Lower leg skin (tissue), 4 donors: Measurements from ENCODE around the gene ZMYND8. TPM values are rescaled to one million over a fixed set of nuclear protein-coding genes. Genes with fewer than 3 reads are reported as not detected.
"Not testable (repeated sequence)": the region's sequence is repeated elsewhere in the genome, so short reads cannot be mapped to it uniquely, and the experiment has no call there.

Experiments
- DNase-seq, 2 donors: peaks; one replicate each; pipeline ENCODE4 v3.0.0-alpha.2; 2019; ENCODE audit warnings: low spot score in 2 of 2
- H3K4me3 ChIP-seq: fragments of 200-600 bp; sonication (generic); 2 replicates; pipeline ENCODE4 v1.5.1; 2017; ENCODE audit warnings: mild to moderate bottlenecking, low read depth; ENCODE audit not compliant: poor library complexity, severe bottlenecking
- CTCF ChIP-seq, 3 donors: fragments of 450-650 bp; IDR thresholded peaks; one replicate each; pipeline ENCODE4 v1.5.1; 2016; ENCODE audit warnings: antibody characterized with exemption in 3 of 3, mild to moderate bottlenecking in 3 of 3, moderate library complexity in 2 of 3
- POLR2A ChIP-seq, 2 donors: fragments of 450-650 bp; IDR thresholded peaks; one replicate each; pipeline ENCODE4 v1.6.1; 2016 to 2017; ENCODE audit warnings: antibody characterized with exemption in 2 of 2, mild to moderate bottlenecking in 1 of 2, moderate library complexity in 1 of 2
- WGBS, 2 donors: methylation state at CpG; one replicate each; pipeline ENCODE4 v1.1.5; 2018; 5-methylcytosine and 5-hydroxymethylcytosine counted together
- intact Hi-C: fragments of 100-400 bp; cut with DNase I; formaldehyde crosslinking; loops from one replicate; pipeline ENCODE4 v1.15.0; 2023; ENCODE audit warnings: low total_unique reads
- total RNA-seq, 4 donors: library from RNA; depleted of rRNA; stranded (reverse); fragments of >200 nt; gene quantifications; one replicate each; pipeline ENCODE4 v1.1.0, GENCODE V29; 2016

ZMYND8 gene
- total RNA-seq, 4 donors from 2014 or later = 42.2 to 79.0 (median 65.4) TPM

GRCh38 chr20:47263465-47264084 is 92.9 kb downstream of the ZMYND8 start:
- H3K4me3 ChIP-seq = no peak overlapping the region
- TF ChIP-seq POLR2A (IDR thresholded peaks at IDR 0.05) = no peak
- TF ChIP-seq CTCF (IDR thresholded peaks at IDR 0.05) = no peak
- intact Hi-C loops = no loop called here
- WGBS, 2 donors = 60 to 86% methylated on average over 5 of the region's 5 CpGs
- no peak for DNase-seq

- DNase-seq = no peak
- no peak overlapping the region for H3K4me3 ChIP-seq
- WGBS, 2 donors = 87 to 88% methylated on average over 3 of the region's 3 CpGs
- no peak for TF ChIP-seq POLR2A (IDR thresholded peaks at IDR 0.05)
- no peak for TF ChIP-seq CTCF (IDR thresholded peaks at IDR 0.05)
- intact Hi-C loops = no loop called here
Measured at GRCh38 chr20:47263080-47263464, 93.4 kb downstream of the ZMYND8 start.

- TF ChIP-seq CTCF (IDR thresholded peaks at IDR 0.05) = no peak
- no peak for TF ChIP-seq POLR2A (IDR thresholded peaks at IDR 0.05)
- DNase-seq = no peak
- WGBS, 2 donors = 82 to 88% methylated on average over 15 of the region's 15 CpGs
- H3K4me3 ChIP-seq = no peak overlapping the region
- intact Hi-C loops = no loop called here
Measured at GRCh38 chr20:47262365-47263013, 94.0 kb downstream of the ZMYND8 start.

- DNase-seq = no peak
- WGBS, 2 donors = 95 to 97% methylated on average over 8 of the region's 8 CpGs
- no peak overlapping the region for H3K4me3 ChIP-seq
- TF ChIP-seq POLR2A (IDR thresholded peaks at IDR 0.05) (no peak), CTCF (IDR thresholded peaks at IDR 0.05) (no peak)
- intact Hi-C loops = no loop called here
Measured at GRCh38 chr20:47262008-47262364, 94.5 kb downstream of the ZMYND8 start.

- 93 to 100% methylated on average over 2 of the region's 2 CpGs for WGBS, 2 donors
- intact Hi-C loops, H3K4me3 ChIP-seq, DNase-seq: not testable (repeated sequence)
Measured at GRCh38 chr20:47261161-47261774, 95.2 kb downstream of the ZMYND8 start.

GRCh38 chr20:47260540-47261126 is 95.9 kb downstream of the ZMYND8 start:
- DNase-seq, H3K4me3 ChIP-seq, intact Hi-C loops: not testable (repeated sequence)
- 95 to 96% methylated on average over 8 of the region's 8 CpGs for WGBS, 2 donors
